GM21367 (cell line): ENCODE data around the gene EXOC6.
"Not testable (repeated sequence)": the region's sequence is repeated elsewhere in the genome, so short reads cannot be mapped to it uniquely, and the experiment has no call there.

Experiments
- ATAC-seq: cut with Tn5 transposase; IDR thresholded peaks from one replicate; pipeline ENCODE4 v1.9.1; 2021; ENCODE audit not compliant: unreplicated experiment

EXOC6 gene

GRCh38 chr10:92876509-92877036 lies 28.3 kb downstream of the EXOC6 start:
- no peak for ATAC-seq

GRCh38 chr10:92880233-92880861 lies 32.0 kb downstream of the EXOC6 start:
- no peak for ATAC-seq

DNA sequence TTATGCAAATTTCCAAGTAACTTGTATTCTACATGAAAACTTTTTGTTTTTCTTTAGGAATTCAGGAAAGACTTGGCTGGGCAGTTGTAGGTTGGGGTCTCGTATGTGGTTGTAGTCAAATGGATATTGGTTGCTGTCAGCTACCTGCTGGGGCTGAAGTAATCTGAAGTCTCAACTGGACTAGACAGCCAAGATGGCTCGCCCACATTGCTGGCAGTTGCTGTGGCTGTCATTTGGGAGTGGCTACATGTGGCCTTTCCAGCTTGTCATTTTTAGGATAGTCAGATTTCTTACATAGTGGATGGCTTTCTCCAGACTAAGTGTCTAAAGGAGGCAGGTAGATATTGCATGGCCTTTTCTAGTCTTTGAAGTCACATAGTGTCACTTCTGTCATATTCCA lies 32.6 kb downstream of the EXOC6 start:
- no peak for ATAC-seq

DNA sequence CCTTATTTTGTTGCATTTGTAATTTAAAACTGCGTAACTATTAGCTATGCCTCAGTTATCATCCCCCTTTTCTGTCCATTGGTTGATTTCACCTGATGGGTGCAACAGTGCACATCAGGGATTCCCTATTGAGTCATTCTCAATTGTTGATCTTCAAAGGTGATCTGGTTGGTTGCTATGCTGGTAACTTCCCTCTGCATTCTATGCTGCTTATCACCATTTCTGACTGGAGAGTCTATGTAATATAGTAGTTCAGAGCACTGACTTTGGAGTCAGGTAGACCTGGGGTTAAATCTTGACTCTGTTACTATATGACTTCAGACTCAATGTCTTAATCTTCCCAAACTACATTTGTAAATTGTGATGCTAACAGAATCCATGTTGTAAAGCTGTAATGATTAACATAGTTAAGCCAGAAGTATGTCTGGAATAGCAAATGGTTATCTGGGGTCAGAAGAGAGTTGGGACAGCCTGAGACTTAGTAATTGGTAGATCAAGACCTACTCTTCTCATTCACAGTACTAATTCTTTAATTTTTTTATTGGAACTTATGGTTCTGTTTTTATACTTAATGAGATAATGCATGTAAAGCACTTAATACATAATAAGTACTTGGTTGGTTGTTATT lies 38.1 kb downstream of the EXOC6 start:
- no peak for ATAC-seq

DNA sequence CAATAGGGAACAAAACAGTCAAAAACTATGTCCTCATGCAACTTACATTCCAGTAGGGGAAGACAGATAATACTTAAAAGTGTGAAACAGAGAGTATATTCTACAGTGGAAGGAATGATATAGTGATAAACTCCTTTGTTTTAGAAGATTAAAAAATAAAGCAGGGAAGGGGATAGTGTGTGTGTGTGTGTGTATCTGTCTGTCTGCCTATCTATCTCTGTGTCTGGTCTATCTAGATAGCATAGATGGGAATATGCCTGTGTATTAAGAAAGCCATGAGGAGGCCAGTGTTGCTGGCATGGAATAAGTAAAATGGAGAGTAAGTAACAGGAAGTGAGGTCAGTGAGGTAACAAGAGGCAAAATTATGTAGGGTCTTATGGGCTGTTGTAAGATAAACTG lies 42.2 kb downstream of the EXOC6 start:
- ATAC-seq = no peak

DNA sequence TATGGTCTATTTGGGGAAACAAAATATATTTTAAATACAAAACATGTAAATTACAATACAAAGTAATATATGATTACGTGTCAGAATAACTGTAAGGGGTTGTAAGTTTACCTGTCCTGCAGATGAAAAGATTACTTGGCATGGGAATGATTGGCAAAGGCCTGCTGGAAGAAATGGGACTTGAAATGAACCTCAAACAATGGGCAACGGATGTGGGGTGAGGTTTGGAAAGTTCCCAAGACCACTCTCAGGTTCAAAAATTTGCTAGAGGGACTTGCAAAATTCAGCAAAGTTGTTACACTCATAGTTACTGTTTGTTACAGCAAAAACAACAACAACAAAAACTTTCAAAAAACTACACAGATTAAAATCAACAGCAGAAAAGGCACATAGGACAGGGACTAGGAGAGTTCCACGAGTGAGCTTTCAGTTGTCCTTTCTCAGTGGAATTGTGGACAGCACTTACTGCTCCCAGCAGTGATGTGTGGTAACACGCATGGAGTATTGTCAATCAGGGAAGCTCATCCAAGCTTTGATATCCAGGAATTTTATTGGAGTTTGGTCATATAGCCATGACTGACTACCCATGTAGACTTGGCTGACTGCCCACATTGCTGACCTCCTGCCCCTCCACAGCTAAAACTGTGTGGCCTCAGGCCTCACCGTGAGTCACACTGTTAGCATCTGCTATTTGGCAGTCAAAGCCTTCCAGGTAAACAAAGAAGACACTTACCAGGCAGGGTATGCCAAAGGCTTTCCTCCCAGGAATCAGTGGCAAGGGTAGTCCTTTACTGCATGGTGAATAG lies 43.8 kb downstream of the EXOC6 start:
- ATAC-seq = no peak

- ATAC-seq = no peak
Measured at GRCh38 chr10:92892691-92893054, 44.4 kb downstream of the EXOC6 start.

DNA sequence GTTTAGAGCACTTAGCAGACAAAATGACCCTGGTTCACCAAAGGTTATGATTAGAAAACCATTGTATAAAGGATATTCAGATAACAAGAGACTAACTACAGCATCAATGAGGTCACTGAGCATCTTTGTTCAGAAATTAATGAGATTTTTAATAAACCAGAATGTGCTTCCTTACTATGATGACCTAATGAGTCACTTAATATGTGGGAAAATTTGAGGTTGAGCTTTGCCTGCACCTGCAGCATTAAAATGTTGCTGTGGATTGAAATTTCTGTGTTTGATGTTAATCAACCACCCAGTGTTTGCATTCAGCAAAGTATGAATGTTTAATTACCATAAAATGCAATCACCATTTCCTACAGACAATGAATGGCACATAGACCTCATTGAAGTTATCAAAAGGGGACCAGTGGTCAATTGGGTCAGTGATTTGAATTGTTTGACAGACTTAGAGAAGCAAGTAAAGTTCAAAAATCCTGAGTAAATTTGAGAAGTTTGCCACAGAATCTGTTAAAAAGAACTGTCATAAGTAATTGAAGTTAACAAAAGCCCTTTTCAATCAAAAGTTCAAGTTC lies 45.8 kb downstream of the EXOC6 start:
- no peak for ATAC-seq

- ATAC-seq = no peak
Measured at GRCh38 chr10:92897916-92898315, 49.6 kb downstream of the EXOC6 start.

GRCh38 chr10:92901819-92902251 lies 53.5 kb downstream of the EXOC6 start:
- no peak for ATAC-seq

GRCh38 chr10:92903633-92904032 lies 55.3 kb downstream of the EXOC6 start:
- no peak for ATAC-seq

GRCh38 chr10:92907280-92907679 lies 59.0 kb downstream of the EXOC6 start:
- ATAC-seq = no peak

GRCh38 chr10:92912631-92913030 lies 64.3 kb downstream of the EXOC6 start:
- ATAC-seq = not testable (repeated sequence)

DNA sequence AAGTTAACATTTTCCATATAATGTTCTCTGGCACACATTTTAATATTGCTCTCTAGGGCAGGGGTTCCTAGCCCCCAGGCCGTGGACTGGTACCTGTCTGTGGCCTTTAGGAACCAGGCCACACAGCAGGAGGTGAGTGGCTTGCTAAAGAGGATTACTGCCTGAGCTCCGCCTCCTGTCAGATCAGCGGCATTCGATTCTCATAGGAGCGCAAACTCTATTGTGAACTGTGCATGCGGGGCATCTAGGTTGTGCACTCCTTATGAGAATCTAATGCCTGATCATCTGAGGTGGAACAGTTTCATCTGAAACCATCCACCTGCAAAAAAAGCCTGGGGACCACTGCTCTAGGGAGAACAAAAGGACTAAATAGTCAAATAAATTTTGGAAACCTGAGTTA lies 65.7 kb downstream of the EXOC6 start:
- ATAC-seq = no peak

GRCh38 chr10:92914478-92915325 lies 66.4 kb downstream of the EXOC6 start:
- peak; percentile 64 for ATAC-seq

GRCh38 chr10:92915892-92916291 lies 67.6 kb downstream of the EXOC6 start:
- ATAC-seq = no peak

DNA sequence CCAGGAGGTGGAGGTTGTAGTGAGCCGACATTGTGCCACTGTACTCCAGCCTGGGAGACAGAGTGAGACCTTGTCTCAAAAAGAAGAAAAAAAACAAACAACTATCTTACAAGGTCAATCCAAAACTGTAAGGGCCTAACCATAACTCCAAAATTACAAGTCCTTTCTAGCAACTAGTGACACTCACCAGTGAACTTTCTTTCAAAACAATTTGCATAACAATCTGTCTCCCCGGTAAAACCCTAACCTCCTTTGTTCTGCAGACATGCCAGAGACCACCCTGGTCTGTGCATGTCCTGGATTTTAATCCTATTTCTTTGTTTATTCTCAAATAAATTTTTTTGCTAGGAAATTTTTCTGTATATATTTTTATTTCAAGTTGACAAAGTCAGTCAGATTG lies 68.1 kb downstream of the EXOC6 start:
- ATAC-seq = no peak

- no peak for ATAC-seq
Measured at GRCh38 chr10:92918603-92919002, 70.3 kb downstream of the EXOC6 start.

- no peak for ATAC-seq
Measured at GRCh38 chr10:92920866-92921265, 72.5 kb downstream of the EXOC6 start.

GRCh38 chr10:92923416-92923815 lies 75.1 kb downstream of the EXOC6 start:
- no peak for ATAC-seq

- ATAC-seq = no peak
Measured at GRCh38 chr10:92929896-92930295, 81.6 kb downstream of the EXOC6 start.
